NB4 (cell line): Measurements from ENCODE around the gene KIR3DL3.
"Not testable (repeated sequence)": the region's sequence is repeated elsewhere in the genome, so short reads cannot be mapped to it uniquely, and the experiment has no call there.

Source experiments
- MAX ChIP-seq: IDR thresholded peaks from 2 replicates; pipeline ENCODE4 v1.6.1; 2011; ENCODE audit warnings: low read depth, low read length
- MYC ChIP-seq: IDR thresholded peaks from 2 replicates; pipeline ENCODE4 v1.6.1; 2011; ENCODE audit warnings: low read depth, low read length
- POLR2A ChIP-seq: IDR thresholded peaks from 2 replicates; pipeline ENCODE4 v1.6.1; 2011; ENCODE audit warnings: mild to moderate bottlenecking; ENCODE audit not compliant: insufficient read length; ENCODE audit errors: extremely low read depth
- TF ChIP-seq, protein P1 (sequence below): IDR thresholded peaks from one replicate; pipeline ENCODE4 v1.5.1; 2012; ENCODE audit warnings: low read depth, low read length

DNA sequence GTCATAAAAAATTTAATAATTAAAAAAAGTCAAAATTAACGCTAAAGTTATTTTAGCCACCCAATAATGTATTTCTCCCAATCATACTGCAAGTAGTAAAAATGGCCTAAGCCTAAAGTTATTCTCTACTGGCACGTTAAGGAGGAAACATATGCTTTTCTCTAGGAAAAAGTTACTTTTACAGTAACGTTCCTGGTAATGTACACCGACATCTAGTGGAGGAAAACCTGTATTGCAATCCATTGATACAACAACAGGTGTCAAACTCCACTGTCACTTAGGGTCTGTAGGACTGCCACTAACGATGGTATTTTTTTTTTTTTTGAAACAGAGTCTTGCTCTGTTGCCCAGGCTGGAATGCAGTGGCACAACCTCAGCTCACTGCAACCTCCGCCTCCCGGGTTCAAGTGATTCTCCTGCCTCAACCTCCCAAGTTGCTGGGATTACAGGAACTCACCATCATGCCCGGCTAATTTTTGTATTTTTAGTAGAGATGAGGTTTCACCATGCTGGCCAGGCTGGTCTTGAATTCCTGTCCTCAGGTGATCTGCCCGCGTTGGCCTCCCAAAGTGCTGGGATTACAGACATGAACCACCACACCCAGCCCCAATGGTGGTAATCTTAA lies 47.9 kb upstream of the KIR3DL3 start:
- TF ChIP-seq, protein P1, sequence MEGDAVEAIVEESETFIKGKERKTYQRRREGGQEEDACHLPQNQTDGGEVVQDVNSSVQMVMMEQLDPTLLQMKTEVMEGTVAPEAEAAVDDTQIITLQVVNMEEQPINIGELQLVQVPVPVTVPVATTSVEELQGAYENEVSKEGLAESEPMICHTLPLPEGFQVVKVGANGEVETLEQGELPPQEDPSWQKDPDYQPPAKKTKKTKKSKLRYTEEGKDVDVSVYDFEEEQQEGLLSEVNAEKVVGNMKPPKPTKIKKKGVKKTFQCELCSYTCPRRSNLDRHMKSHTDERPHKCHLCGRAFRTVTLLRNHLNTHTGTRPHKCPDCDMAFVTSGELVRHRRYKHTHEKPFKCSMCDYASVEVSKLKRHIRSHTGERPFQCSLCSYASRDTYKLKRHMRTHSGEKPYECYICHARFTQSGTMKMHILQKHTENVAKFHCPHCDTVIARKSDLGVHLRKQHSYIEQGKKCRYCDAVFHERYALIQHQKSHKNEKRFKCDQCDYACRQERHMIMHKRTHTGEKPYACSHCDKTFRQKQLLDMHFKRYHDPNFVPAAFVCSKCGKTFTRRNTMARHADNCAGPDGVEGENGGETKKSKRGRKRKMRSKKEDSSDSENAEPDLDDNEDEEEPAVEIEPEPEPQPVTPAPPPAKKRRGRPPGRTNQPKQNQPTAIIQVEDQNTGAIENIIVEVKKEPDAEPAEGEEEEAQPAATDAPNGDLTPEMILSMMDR, result peak; percentile 75
- not testable (repeated sequence) for TF ChIP-seq POLR2A, MYC, MAX
